Heart right ventricle (tissue), 16 donors: Measurements from ENCODE around the gene MVB12B. TPM values are rescaled to one million over a fixed set of nuclear protein-coding genes. Genes with fewer than 3 reads are reported as not detected.

ENCODE experiments used
- ATAC-seq, 8 donors: fragments of 200-7000 bp; cut with Tn5 transposase; one replicate each; pipeline ENCODE4 v1.9.1; 2020; ENCODE audit warnings: mild to moderate bottlenecking in 8 of 8, moderate library complexity in 8 of 8, moderate number of reproducible peaks in 1 of 8
- DNase-seq, 2 donors: peaks; one replicate each; pipeline ENCODE4 v3.0.0-alpha.2; 2020
- H3K27ac ChIP-seq, 10 donors: fragments of 200-600 bp; sonication (generic) in 2 of 10; one replicate each; pipeline versions ENCODE4 v1.5.0 to v1.8.0; 2020 to 2022; ENCODE audit warnings: mild to moderate bottlenecking in 3 of 10
- H3K27me3 ChIP-seq, 7 donors: fragments of 200-600 bp; one replicate each; pipeline ENCODE4 v1.8.0; 2021 to 2022; ENCODE audit warnings: mild to moderate bottlenecking in 2 of 7
- H3K36me3 ChIP-seq, 9 donors: fragments of 200-600 bp; sonication (generic) in 1 of 9; one replicate each; pipeline versions ENCODE4 v1.5.0 to v1.8.0; 2020 to 2022; ENCODE audit warnings: mild to moderate bottlenecking in 2 of 9
- H3K4me1 ChIP-seq, 9 donors: fragments of 200-600 bp; sonication (generic) in 1 of 9; one replicate each; pipeline versions ENCODE4 v1.5.0 to v1.8.0; 2020 to 2022; ENCODE audit warnings: mild to moderate bottlenecking in 4 of 9
- H3K4me3 ChIP-seq, 10 donors: fragments of 200-600 bp; sonication (generic) in 2 of 10; one replicate each; pipeline versions ENCODE4 v1.5.0 to v1.8.0; 2020 to 2022; ENCODE audit warnings: mild to moderate bottlenecking in 7 of 10, moderate library complexity in 2 of 10
- H3K9me3 ChIP-seq, 11 donors: fragments of 200-600 bp in 10 of 11; sonication (generic) in 2 of 11; one replicate each; pipeline versions ENCODE4 v1.5.0 to v1.8.0; 2013 to 2022; ENCODE audit warnings: mild to moderate bottlenecking in 2 of 11, control low read depth in 1 of 11, moderate library complexity in 1 of 11
- WGBS, 2 donors: extraction: QIAGEN DNeasy Blood & Tissue Kit; methylation state at CpG; one replicate each; pipeline ENCODE4 v1.1.7; 2013; ENCODE audit warnings: inconsistent platforms in 1 of 2; 5-methylcytosine and 5-hydroxymethylcytosine counted together
- intact Hi-C, 10 donors: fragments of 100-400 bp; cut with DNase I; formaldehyde crosslinking; loops; one replicate each; pipeline versions ENCODE4 v1.11.1 to v1.14.2; 2022
- polyA plus RNA-seq, 2 donors: library from polyadenylated mRNA; stranded (reverse); fragments of 200-250 nt; gene quantifications; one replicate each; pipeline ENCODE4 v1.2.3, GENCODE V29; 2013
- total RNA-seq, 10 donors: library from RNA; stranded (reverse); fragmentation: NEBNext Ultra II Directional in 3 of 10; extraction: Animal tissue kit (Norgen Biotek cat#: 25700) in 3 of 10; gene quantifications; one replicate each; pipeline versions ENCODE4 v1.2.1 to v1.2.4, GENCODE V29; 2021 to 2023
- TF ChIP-seq, protein P1 (sequence below), 9 donors: fragments of 200-600 bp; sonication (generic) in 2 of 9; IDR thresholded peaks; one replicate each; pipeline versions ENCODE4 v1.5.0 to v1.8.0; 2021 to 2022; ENCODE audit warnings: antibody characterized with exemption in 9 of 9, mild to moderate bottlenecking in 5 of 9, moderate library complexity in 1 of 9
- donor health status: Arrhythmogenic right ventricular cardiomyopathy.
- donor health status: ischemic (EF 13 %, LVEDD 7.1; RV severe dilation, severe dysfunction).
- donor health status: healthy with polysubstance abuse.
- donor health status: DM: no; HTN: yes; CAD: no.
- donor health status: DM: no; HTN: no; CAD: no.
- donor health status: ischemic (EF 25% LVEDD 6.9; RV normal size, moderate dysfunction).
- donor health status: ischemic (EF 25% LVEDD 5.7; RV mildly dilated, moderate dysfunction).
- donor health status: healthy.
- donor health status: DM: yes; HTN: yes; CAD: no.
- donor health status: Ischemic cardiomyopathy.
- donor health status: ischemic (EF 35%, LVEDD 5.7; RV mildly dilated, moderate dysfunction).
- donor health status: nonischemic (EF 11% LVEDD 7.7; RV severe dilation, severe dysfunction).
- donor health status: DM: yes; HTN: yes; CAD: no.
- donor health status: PGD.
- donor health status: ischemic (EF 29% LVEDD 5.4; RV normal size, mild dysfunction).
- donor health status: nonischemic (EF 23%, LVEDD 6.1; RV moderate dilation, normal function).

MVB12B gene
- total and polyA plus RNA-seq, 12 donors, result 2.8 to 16.5 (median 10.6) TPM

DNA sequence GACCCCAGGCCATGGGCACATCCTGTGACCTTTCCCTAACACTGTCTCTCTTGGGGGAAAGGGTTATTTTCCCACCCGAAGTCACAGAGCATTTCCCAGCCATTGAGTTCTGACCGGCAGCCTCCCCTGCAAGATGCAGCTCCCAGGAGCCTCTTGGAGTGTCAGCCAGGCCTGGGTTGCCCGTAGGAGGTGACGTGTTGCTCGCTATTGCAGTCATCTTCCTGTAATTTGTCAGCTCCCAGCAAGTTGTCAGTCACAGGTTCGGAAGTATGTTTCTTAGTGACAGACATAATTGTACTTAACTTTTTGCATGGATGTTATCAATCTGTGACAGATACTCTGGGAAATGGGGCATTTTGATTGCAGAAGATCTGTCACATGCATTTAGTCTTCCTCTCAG lies 74.5 kb downstream of the MVB12B start:
- 51 to 54% methylated on average over 6 of the region's 6 CpGs for WGBS, 2 donors
- Histone ChIP-seq H3K4me1 (peaks cover 0 to 28% (median 5%) of the 10 kb centered on the region in 9 donors), H3K27ac (peak overlapping the region in 6 of 10 donors; percentile 29 to 65 (median 48)), H3K27me3 (no peaks in the 10 kb centered on the region), H3K9me3 (no peaks in the 10 kb centered on the region), H3K4me3 (no peak overlapping the region), H3K36me3 (peaks cover 0 to 39% (median 4%) of the 10 kb centered on the region in 9 donors)
- no peak for DNase-seq
- intact Hi-C loops, result loop anchor here in 2 of 10 donors (5.0 kb wide), 1 partner anchor 91 kb away; no protein-coding TSS in a partner anchor
- peak in 7 of 8 donors; percentile 14 to 56 (median 34) for ATAC-seq
- TF ChIP-seq, protein P1, sequence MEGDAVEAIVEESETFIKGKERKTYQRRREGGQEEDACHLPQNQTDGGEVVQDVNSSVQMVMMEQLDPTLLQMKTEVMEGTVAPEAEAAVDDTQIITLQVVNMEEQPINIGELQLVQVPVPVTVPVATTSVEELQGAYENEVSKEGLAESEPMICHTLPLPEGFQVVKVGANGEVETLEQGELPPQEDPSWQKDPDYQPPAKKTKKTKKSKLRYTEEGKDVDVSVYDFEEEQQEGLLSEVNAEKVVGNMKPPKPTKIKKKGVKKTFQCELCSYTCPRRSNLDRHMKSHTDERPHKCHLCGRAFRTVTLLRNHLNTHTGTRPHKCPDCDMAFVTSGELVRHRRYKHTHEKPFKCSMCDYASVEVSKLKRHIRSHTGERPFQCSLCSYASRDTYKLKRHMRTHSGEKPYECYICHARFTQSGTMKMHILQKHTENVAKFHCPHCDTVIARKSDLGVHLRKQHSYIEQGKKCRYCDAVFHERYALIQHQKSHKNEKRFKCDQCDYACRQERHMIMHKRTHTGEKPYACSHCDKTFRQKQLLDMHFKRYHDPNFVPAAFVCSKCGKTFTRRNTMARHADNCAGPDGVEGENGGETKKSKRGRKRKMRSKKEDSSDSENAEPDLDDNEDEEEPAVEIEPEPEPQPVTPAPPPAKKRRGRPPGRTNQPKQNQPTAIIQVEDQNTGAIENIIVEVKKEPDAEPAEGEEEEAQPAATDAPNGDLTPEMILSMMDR (IDR thresholded peaks at IDR 0.05), result no peak

DNA sequence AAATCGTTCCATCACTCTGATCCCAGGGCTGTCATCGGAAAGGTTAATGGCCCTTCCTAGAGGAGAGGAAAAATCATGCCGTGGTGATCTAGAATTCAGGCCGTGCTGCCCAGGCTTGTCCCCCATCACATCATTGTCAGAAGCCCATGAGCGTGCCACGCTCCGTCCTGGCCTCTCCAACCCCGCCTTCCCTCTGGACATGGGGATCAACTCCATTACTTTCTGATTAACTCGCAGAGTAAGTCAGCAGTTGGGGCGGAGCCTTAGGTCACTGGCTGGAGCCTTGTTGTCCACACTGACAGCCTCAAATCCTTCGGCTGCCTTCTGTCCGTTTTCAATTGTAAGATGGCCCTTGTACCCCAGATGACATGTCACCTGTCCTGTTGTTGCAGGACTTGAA lies 75.0 kb downstream of the MVB12B start:
- intact Hi-C loops, result loop anchor here in 2 of 10 donors (5.0 kb wide), 1 partner anchor 91 kb away; no protein-coding TSS in a partner anchor
- H3K27me3 ChIP-seq, result no peaks in the 10 kb centered on the region
- no peak overlapping the region for H3K4me3 ChIP-seq
- ATAC-seq (no peak), DNase-seq (no peak)
- 84 to 89% methylated on average over 12 of the region's 12 CpGs for WGBS, 2 donors
- peak overlapping the region in 6 of 10 donors; percentile 29 to 65 (median 48) for H3K27ac ChIP-seq
- TF ChIP-seq, protein P1 (IDR thresholded peaks at IDR 0.05), result no peak
- H3K36me3 ChIP-seq, result peaks cover 0 to 34% (median 4%) of the 10 kb centered on the region in 9 donors
- no peaks in the 10 kb centered on the region for H3K9me3 ChIP-seq
- peaks cover 0 to 32% (median 9%) of the 10 kb centered on the region in 9 donors for H3K4me1 ChIP-seq

DNA sequence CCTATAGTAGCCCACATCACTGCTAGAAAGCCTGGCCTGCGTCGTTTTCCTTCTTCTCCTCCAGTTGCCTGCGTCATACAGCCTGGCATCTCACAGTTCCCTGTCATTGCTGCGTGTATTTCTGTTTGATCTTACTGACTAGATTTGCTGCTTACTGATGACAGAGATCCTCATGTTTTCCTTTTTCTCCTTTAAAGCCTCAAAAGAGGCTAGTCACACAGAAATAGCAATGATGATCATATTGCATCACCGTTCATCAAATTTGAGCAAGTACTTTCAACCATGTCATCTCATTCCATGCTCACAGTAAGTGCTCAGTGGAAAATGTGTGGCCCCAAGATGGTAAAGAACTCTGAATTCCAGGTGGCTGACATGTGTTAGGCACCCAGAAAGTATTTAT lies 76.8 kb downstream of the MVB12B start:
- Histone ChIP-seq H3K9me3 (no peaks in the 10 kb centered on the region), H3K27ac (no peak overlapping the region), H3K4me3 (no peak overlapping the region), H3K27me3 (no peaks in the 10 kb centered on the region), H3K36me3 (peaks cover 0 to 28% (median 0%) of the 10 kb centered on the region in 9 donors), H3K4me1 (peaks cover 0 to 37% (median 20%) of the 10 kb centered on the region in 9 donors)
- DNase-seq (no peak), ATAC-seq (no peak)
- WGBS, 2 donors, result 79 to 81% methylated on average over 5 of the region's 5 CpGs
- TF ChIP-seq, protein P1 (IDR thresholded peaks at IDR 0.05), result no peak
- intact Hi-C loops, result loop anchor here in 2 of 10 donors (5.0 kb wide), 1 partner anchor 89 kb away; no protein-coding TSS in a partner anchor

DNA sequence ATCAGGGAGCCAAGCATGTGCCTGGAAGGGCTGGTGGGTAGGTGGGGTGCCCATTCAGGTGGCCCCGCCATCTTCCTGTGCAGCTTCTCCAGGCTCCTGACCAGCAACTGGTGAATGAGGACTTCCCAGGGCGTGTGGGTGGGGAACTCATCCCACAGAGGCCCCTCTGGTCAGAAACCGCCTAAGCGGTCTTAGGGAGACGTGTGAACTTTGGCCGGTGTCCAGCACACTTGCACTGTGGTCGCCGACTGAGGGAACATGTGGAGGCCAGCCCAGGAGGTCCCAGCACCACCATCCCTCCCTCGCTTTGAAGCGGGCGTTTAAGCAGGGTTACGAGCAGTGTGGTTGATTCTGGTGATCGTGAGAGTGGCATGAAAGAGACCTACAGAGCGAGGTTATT lies 77.8 kb downstream of the MVB12B start:
- no peaks in the 10 kb centered on the region for H3K9me3 ChIP-seq
- no peak overlapping the region for H3K4me3 ChIP-seq
- intact Hi-C loops, result loop anchor here in 2 of 10 donors (5.0 kb wide), 1 partner anchor 88 kb away; no protein-coding TSS in a partner anchor
- H3K36me3 ChIP-seq, result peaks cover 0 to 26% (median 0%) of the 10 kb centered on the region in 9 donors
- DNase-seq, result no peak
- ATAC-seq, result no peak
- no peak overlapping the region for H3K27ac ChIP-seq
- H3K4me1 ChIP-seq, result peaks cover 0 to 31% (median 16%) of the 10 kb centered on the region in 9 donors
- 82 to 91% methylated on average over 14 of the region's 14 CpGs for WGBS, 2 donors
- no peaks in the 10 kb centered on the region for H3K27me3 ChIP-seq
- TF ChIP-seq, protein P1 (IDR thresholded peaks at IDR 0.05), result no peak
